Stimulated activated naive CD4-positive, alpha-beta T cell treated with Interleukin-2 at 50 U/mL for 16 hours (primary cell): ENCODE measurements around the gene ATP2A1.
"Not testable (repeated sequence)": the region's sequence is repeated elsewhere in the genome, so short reads cannot be mapped to it uniquely, and the experiment has no call there.

Experiments
- DNase-seq: peaks from one replicate; lab custom pipeline; 2025; lab: John Stamatoyannopoulos, UW

The ATP2A1 gene

GRCh38 chr16:28859326-28859725, 19.0 kb upstream of the ATP2A1 start:
- no peak for DNase-seq

- DNase-seq = no peak
Measured at GRCh38 chr16:28863929-28864793, 14.1 kb upstream of the ATP2A1 start.

DNA sequence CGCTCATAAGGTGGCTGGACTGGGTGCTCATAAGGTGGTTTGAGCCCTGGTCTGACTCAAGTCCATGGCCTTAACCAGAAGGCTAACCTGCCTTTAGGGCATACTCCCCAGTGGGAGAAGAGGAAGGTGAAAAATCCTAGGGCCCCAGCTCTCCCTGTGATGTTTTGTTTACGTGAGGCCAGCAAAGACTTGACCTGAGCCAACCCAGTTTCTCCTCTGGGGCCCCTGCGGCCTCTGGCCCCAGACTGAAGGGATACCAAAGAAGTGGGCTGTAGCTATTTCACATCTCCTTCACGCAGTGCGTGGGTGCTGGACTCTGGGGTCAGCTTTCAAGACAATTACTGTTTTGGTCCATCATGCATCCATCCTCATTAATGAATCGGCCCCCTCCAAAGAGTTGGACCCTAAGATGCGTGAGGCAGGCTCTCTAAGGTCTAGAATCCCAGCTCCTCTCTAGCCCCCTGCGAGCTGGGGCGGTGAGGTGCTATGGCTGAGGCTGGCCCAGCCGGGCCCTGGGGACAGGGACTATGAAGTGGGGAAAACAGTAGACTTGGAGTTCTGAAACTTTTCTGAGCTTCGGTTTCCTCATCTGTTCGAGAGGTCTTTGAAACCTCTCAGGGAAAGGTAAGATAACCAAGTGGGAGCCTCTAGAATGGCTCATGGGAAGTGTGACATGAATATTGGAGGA, 13.1 kb upstream of the ATP2A1 start:
- no peak for DNase-seq

- DNase-seq = no peak
Measured at GRCh38 chr16:28865722-28866453, 12.4 kb upstream of the ATP2A1 start.

- DNase-seq = no peak
Measured at GRCh38 chr16:28866454-28866804, 11.9 kb upstream of the ATP2A1 start.

DNA sequence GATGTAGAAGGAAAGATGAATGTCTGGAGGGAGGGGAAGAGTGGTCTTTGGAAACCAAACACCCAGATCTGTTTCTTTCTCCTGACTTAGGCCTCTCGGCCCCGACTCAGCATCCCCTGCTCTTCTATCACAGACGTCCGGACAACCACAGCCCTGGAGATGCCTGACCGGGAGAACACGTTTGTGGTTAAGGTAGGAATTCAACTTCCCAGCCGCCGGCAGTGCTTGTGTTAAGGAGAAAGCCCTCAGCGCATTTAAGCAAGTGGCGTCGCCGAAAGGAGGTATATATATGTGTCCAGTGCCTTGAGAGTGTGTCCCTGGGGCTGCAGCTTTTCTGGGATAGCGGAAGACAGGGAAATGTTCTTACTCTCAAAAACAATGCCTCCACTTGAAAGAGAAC, 11.0 kb upstream of the ATP2A1 start:
- DNase-seq = no peak

- not testable (repeated sequence) for DNase-seq
Measured at GRCh38 chr16:28867646-28868045, 10.6 kb upstream of the ATP2A1 start.

- DNase-seq = no peak
Measured at GRCh38 chr16:28869201-28869600, 9.1 kb upstream of the ATP2A1 start.

DNA sequence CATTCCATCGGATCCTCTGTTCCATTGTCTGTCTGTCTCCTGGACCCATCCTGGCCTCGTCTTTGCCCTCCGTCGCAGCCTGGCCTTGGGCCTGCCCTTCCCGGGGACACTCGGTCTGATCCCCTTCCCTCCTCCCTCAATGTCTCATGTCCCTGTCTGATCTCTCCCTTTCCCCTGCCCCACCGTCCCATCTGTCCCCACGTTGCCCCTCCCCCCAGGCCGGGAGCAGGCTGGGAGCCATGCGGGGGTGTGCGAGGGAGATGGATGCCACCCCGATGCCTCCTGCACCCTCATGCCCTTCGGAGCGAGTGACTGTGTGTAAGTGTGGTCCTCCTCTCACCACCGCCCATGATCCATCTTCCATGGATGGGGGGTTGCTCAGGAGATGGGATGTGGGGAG, 5.3 kb upstream of the ATP2A1 start:
- DNase-seq = no peak

GRCh38 chr16:28873543-28874201, 4.6 kb upstream of the ATP2A1 start:
- DNase-seq = peak; percentile 34

DNA sequence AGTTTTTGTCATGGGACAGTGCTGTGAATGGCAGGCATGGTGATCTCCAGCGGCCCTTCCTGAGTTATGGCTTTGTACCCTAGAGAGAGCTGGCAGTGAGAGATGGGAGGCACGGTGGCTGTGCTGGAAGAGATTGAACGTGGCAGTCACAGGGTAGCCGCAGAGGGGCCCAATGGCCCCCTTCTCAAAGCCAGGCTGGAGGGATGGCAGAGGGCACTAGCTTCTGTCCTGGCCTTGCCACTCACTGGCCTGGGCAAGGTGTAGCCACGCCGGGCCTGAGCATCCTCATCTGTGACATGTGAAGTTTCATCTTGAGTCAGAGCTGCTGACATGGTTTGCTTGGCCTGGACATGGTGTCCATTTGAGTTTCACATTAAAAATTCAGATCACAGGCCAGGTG, 3.9 kb upstream of the ATP2A1 start:
- DNase-seq = no peak

- no peak for DNase-seq
Measured at GRCh38 chr16:28875134-28876018, 2.9 kb upstream of the ATP2A1 start.

GRCh38 chr16:28876019-28876659, 2.1 kb upstream of the ATP2A1 start:
- DNase-seq = no peak

DNA sequence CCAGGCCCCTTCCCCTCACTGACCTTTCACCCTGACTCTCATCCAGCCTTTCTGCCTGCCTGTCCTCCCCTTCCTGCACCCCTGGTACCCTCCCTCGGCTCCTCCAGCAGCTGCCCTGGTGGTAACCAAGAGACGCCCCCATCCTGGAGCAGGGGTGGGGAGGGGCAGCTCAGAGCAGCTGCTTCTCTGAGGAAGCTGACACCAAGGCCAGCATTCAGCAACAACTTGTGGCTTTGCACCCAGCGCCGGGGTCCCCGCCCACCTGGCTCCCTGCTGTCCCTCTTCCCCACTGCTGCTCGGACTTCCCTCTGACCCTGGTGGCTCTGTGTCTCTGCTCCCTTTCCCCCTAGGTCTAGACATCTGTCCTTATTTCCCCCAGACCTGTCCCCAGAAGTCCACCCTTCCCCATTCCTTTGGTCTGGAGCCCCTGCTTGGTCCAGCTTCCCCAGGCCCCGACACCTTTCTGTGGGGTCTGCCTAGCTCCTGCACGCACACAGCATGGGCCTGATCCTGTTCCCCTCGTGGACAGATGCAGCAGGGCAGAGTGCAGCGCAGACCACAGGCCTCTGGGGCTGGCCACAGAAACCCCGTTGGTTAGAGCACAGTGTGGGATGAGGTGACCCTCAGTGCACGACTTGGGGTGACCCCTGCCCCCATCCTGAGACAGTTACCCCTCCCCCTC, 1.2 kb upstream of the ATP2A1 start:
- DNase-seq = no peak

GRCh38 chr16:28877655-28878000, 660 bp upstream of the ATP2A1 start:
- no peak for DNase-seq

DNA sequence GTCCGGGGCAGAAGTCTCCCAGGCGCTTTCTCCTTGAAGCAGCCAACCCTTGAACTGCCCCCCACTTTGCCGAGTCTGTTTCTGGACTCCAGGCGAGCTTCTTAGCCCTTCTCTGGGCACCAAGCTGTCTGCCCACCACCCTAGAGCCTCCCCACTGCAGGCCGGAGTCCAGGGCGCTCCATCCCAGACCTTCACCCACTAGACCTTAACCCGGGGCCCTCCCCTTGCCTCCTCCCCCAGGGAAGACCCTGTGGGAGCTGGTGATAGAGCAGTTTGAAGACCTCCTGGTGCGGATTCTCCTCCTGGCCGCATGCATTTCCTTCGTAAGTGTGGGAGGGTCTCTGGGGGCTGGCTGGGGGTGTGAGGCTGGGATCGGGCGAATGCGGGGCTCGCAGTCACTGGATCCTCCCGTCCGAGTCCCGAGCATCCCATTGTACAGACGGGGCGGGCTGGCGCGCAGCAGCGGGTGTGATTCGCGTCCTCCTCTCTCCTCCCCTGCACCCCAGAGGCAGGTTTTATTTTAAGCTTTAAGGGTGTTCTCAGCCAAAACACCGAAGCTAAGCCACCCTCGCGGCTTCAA, 1.1 kb downstream of the ATP2A1 start:
- DNase-seq = no peak

DNA sequence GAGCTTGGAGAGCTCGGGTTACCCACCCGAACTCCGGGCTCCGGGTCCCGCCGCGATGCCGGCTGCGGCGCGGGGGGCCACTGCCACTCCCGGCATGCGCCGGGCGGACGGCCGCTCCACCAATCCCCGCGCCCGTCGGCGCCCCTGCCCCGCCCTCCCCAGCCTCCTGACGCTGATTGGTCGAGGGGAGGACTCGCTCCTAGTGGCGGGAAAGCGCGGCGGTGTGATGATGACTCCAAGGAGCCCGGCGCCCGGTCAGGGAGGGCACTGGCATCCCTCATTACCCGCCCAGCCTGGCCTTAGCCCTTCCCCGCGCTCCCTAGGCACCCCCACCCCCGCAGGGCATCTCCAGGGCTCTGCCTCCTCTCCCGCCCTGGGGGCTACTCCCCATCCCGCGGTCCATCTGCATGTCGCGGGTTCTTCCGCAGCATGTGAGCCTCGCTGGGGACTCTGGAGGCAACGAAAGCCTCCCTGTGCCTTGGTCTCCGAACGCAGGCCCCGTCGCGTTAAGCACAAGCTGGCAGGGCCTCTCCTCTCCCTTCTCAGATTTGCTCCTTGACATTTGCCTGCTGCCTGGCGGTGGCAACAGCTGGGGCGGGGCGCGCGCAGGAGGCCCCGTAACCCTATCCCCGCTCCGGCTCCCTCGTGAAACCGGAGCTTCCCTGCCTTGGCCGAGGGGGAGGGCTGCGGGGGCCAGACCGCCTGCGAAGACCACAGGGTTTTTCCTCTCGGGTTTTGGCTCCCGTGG, 1.7 kb downstream of the ATP2A1 start:
- DNase-seq = peak; percentile 91

GRCh38 chr16:28880589-28880915, 2.3 kb downstream of the ATP2A1 start:
- no peak for DNase-seq

DNA sequence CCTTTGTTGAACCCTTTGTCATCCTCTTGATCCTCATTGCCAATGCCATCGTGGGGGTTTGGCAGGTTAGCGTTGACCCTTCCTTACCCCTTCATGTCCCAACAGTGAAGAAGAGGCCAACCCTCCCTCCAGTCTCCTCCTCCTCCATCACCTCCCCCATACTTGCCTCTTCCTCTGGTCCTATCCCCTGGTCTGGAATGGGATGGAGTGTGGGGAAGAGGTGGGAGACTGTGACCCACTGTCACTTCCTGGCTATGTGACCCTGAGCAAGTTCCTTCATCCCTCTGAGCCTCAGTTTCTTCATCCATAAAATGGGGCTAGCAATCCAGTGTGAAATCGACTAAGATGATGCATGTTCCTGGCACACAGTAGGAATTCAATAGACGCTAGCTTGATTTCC, 2.7 kb downstream of the ATP2A1 start:
- DNase-seq = no peak
